H1 (cell line): Measurements from ENCODE around the gene TEAD4. TPM values are rescaled to one million over a fixed set of nuclear protein-coding genes. Genes with fewer than 3 reads are reported as not detected.

Experiments used
- ASH2L ChIP-seq: fragments of 200-600, 300-600 bp; sonication (generic); IDR thresholded peaks from one replicate; pipeline ENCODE4 v1.7.1; 2017; ENCODE audit warnings: low read length
- BACH1 ChIP-seq: IDR thresholded peaks from 2 replicates; pipeline ENCODE4 v1.6.1; 2012; ENCODE audit warnings: low read length, improper control_type of control experiment
- JUN ChIP-seq: IDR thresholded peaks from 2 replicates; pipeline ENCODE4 v1.6.1; 2011; ENCODE audit warnings: low read depth, mild to moderate bottlenecking, improper control_type of control experiment, low read length
- JUND ChIP-seq: IDR thresholded peaks from 2 replicates; pipeline ENCODE4 v1.6.1; 2011; ENCODE audit warnings: mild to moderate bottlenecking, improper control_type of control experiment, low read length
- PHF8 ChIP-seq: fragments of 200-600 bp; sonication (generic); conservative IDR thresholded peaks from 2 replicates; pipeline ENCODE4 v1.7.1; 2012; ENCODE audit warnings: low read depth, mild to moderate bottlenecking, inconsistent platforms, low read length, moderate library complexity
- TBP ChIP-seq: IDR thresholded peaks from 2 replicates; pipeline ENCODE4 v1.6.1; 2011; ENCODE audit warnings: low read depth, low read length, improper control_type of control experiment
- polyA plus RNA-seq, 7 experiments: library from polyadenylated mRNA; depleted of rRNA in 3 of 7; stranded (reverse) in 5 of 7; unstranded in 2 of 7; fragments of >200 nt in 5 of 7; fragments of 200-250 nt in 2 of 7; gene quantifications; 1 replicate in 5 of 7; 2 replicates in 1 of 7; 4 replicates in 1 of 7; pipeline versions ENCODE4 v1.2.1 to v1.2.3, GENCODE V29; 2011 to 2013; ENCODE audit warnings: missing spikeins in 2 of 7, mixed read lengths in 2 of 7
- total RNA-seq: library from RNA; stranded (reverse); fragmentation: NEBNext Ultra II Directional; extraction: Animal tissue kit (Norgen Biotek cat#: 25700); gene quantifications from 2 replicates; pipeline ENCODE4 v1.2.1, GENCODE V29; 2021

The TEAD4 gene
- total and polyA plus RNA-seq, 2 of the 8 experiments (the other 6 are each of a cell fraction or from before 2014, with no cell fraction given), result 56.7 to 116 TPM

DNA sequence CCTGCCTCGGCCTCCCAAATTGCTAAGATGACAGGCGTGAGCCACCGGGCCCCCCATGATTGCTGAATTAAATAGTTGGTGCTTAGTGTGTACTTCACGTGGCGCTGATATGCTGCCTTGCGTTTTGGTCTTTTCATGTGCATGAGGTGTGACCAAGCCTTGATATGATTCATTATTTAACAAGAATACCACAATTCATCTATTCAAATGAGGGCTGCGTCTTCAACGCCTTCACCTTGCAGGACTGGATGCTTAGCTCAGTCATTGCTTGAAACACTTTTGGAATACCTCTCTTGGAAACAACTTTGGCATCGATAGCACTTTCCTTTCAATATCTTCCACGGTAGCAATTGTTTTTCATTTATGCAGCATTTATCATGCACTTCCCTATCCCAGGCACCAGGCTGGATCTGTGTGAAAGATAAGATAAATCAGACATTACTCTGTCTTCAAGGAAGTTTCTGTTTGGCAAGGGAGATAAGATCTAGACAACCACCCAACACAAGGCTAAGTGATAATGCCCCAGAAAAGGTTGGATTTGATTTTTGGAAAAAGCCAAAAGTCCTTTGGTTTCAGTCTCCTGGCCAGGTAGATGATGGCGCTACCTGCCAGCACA lies 1.3 kb upstream of the TEAD4 start (continued):
- TF ChIP-seq JUN (no peak), BACH1 (no peak), PHF8 (no peak), ASH2L (no peak), TBP (no peak), JUND (no peak)
